OCI-LY7 (cell line): ENCODE measurements around the gene ACKR1.

Experiments used
- CTCF ChIP-seq: fragments of 200-600 bp; sonication (generic); conservative IDR thresholded peaks from 2 replicates; pipeline ENCODE4 v1.5.1; 2014; ENCODE audit warnings: mild to moderate bottlenecking, antibody characterized with exemption, low read length, moderate library complexity, mixed read lengths
- EZH2phosphoT487 ChIP-seq: fragments of 200-600 bp; sonication (generic); IDR thresholded peaks from 2 replicates; pipeline ENCODE4 v1.6.1; 2018; ENCODE audit warnings: low read depth, borderline replicate concordance, mild to moderate bottlenecking, mixed run types, antibody characterized with exemption, low read length, moderate library complexity, mixed read lengths

GRCh38 chr1:159209061-159209460 is 4.4 kb downstream of the ACKR1 start:
- TF ChIP-seq CTCF, result no peak
- no peak for TF ChIP-seq EZH2phosphoT487
